Activated CD4-positive, alpha-beta T cell treated with anti-CD3 and anti-CD28 coated beads, Interleukin-2, amount 50 U/mL, for 4 hours (primary cell): ENCODE measurements around the gene KHNYN.
"Not testable (repeated sequence)": the region's sequence is repeated elsewhere in the genome, so short reads cannot be mapped to it uniquely, and the experiment has no call there.

Experiments used
- DNase-seq, 2 experiments: peaks; one replicate each; pipeline ENCODE4 v3.0.0-alpha.2; 2020

Gene KHNYN

DNA sequence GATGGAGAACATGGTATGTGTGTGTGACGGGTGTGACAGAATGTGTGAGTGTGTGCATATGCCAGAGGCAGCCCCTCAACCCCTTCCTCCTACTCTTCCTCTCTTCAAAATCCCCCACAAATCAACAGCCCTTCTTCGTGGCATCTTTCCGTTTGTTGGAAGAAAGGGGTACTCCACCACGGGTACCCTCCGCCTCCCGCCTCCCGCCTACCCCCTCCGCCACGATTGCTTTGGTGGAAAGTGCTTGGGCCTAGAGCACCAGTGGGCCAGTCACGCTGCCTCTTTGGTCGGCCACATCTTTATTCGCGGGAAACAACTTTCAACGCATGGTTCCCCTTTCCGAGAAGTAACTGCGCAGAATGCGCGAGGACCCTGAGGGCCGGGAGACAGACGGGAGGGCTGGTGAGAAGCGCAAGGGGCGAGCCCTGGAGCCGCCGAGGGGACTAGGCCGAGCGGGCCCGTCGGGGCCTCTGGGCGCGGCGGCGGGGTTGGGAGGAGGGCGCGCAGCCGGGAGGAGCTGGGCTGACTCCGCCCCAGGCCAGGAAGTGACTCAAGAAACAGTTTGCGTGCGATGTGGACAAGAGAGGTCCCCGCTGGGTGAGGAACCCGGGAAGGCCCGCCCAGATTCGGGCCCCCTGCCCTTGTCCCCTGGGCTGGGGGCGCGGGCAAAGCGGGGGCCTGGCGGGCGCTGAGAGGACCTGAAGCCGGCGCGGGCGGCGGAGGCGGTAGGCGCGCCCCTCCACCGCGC, at the start of gene KHNYN, which contains the start of gene CBLN3:
KHNYN (plus strand) TSS at position 560 of the 748 bp plus-strand sequence. CDS start 777 bp downstream, outside the sequence.
CBLN3 (minus strand) TSS at position 274 of the 748 bp plus-strand sequence. CDS start 614 bp downstream, outside the sequence.
- DNase-seq = peak; percentile 82

DNA sequence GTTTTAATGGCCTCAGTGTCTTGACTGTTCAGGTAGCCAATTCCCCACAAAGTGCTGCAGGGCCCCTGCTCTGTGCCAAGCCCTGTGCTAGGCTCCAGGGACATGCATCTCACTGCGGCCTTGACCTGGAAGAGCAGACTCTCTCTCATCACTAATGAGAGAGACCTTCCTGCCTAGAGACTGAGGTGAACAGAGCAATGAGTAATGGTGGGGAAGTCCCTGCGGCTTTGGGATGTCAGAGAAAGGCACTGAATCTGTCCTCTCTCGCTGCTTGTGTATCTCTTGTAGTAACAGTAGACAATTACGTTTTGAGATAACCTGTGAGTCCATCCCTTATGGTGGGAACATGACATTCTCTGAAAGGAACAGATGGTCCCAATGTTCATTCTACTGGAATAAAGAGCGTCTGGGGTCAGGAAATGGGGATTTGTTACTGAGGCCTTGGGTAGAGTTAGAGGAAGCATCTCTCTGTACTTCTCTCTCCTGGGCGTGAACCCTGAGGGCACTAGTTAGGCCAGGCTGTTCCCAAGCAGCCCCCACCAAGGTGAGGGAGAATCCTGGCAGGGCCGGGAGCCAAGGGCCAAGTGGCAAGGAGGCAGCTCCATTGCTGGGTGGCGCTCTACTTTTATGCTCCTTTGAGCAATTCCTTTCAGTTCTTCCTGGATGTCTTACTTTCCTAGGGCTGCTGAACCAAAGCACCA, 48.2 kb upstream of the KHNYN start:
- no peak for DNase-seq

DNA sequence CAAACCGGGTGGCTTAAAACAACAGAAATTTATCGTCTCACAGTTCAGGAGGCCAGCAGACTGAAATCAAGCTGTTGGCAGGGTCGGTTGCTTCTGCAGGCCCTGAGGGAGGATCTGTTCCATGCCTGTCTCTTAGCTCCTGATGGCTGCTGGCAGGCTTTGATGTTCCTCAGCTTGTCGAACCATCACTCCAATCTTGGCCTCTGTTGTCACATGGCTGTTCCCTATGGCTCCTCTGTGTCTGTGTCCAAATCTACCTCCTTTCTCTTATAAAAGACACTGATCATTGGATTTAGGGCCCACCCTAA, 47.7 kb upstream of the KHNYN start:
- DNase-seq = no peak

DNA sequence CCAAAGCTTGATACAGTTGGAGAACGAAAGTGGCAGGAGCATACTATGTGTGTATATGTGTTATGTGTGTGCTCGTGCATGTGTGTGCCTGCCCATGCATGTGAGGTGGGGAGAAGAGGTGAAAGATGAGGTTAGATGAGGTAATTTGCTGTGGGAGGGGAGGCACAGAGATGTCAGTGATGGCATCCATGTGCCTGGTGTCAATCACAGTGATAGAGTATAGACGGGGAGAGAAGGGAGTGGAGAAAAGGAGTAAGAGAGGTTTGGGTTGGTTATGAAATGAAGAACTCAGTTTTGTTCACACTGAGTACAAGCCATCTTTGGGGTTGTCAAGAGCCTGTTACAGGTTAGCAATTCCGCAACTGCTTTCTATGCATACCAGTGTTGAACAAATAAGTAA, 45.6 kb upstream of the KHNYN start:
- DNase-seq = no peak

DNA sequence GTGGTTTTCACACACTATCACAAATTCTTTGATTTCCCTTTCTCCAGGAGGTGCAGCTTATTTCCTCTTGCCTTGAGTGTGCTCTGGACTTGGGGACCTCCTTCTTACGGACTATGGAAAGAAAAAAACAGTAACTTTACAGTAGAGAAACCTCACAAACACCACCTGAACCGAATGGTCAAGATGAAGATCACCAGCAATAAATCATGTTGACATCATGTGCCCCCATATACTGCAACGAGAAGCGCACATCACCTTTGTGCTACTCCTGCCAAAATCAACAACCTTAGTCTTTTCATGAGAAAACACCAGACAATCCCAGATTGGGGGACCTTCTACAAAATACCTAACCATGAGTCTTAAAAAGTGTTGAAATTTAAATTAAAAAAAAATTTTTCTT, 44.2 kb upstream of the KHNYN start:
- no peak for DNase-seq

DNA sequence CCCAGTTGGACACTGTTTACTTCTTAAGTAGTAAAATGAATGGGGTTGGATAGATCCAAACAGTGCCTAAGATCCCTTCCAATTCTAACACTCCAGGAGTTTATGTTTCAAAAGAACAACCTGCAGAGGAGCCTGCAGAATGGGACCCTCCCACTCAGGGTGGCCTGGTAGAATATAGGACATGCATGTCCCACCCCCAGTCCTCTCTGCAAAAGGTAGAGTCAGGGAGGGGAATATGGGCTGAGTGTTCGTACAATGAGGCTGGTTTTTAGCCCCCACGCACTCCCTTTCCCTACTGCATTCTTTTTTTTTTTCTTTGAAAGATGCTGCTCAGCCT, 42.8 kb upstream of the KHNYN start:
- DNase-seq = no peak

DNA sequence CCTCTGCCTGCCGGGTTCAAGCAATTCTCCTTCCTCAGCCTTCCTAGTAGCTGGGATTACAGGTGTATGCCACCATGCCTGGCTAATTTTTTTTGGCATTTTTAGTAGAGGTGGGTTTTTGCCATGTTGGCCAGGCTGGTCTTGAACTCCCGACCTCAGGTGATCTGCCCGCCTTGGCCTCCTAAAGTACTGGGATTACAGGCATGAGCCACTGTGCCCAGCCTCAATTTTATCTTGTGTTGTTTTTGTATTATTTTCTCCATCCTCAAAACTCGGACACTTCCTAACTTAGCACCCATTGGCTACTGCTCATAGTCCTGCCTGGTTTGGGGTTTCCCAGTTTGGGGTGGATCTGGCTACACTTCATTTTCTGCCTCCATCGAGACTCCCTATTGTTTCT, 42.2 kb upstream of the KHNYN start:
- DNase-seq = not testable (repeated sequence)

DNA sequence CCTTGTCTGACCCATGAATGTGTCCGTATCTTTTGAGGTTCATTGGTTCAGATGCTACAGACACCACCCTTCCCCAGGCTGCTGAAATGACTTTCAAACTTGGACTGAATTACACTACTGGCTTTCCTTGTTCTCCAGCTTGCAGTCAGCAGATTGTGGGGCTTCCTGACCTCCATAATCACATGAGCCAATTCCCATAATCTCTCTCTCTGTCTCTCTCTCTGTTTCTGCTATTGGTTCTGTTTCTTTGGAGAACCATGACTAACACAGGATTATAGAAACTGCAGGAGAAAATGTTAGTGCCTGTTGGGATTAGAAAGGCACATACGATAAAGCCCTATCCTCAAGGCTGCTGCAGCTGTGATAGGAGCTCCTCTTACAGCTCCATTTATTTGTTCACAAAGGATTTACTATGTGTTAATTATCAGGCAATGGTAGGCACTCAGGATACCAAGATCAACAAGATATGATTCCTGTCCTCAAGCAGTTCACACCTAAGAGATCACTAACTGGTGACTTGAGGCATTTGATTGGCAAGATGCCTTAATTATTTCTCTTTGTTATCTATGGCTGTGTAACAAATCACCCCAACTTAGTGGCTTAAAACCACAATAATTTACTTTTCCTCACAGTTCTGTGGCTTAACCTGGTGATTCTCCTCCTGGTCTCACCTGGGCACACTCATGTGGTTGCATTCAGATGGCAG, 41.1 kb upstream of the KHNYN start:
- DNase-seq = no peak

DNA sequence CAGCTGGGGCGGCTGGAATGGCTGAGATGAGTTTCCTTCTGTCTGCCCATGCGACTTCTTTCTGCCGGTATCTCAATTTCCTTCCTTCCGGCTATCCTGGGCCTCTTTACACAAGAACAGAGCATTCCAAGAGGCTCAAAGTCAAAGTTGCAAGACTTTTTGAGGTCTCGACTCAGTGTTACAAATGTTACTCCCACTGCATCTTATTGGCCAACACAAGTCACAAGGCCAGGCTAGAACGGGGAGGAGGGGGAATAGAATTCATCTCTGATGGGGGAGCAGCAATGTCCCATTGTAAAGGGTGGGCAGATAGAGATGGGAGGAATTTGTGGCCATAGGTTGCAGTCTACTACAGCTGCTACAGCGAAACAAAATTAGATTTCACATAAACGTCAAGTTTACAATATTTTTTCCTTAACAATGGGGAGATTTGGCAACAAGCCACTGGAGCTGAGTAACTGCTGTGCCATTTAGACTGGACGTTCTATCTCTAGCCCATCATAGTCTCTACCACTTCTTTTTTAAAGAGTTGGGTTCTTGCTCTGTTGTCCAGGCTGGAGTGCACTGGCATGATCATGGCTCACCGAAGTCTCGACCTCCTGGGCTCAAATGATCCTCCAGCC, 40.4 kb upstream of the KHNYN start:
- no peak for DNase-seq

DNA sequence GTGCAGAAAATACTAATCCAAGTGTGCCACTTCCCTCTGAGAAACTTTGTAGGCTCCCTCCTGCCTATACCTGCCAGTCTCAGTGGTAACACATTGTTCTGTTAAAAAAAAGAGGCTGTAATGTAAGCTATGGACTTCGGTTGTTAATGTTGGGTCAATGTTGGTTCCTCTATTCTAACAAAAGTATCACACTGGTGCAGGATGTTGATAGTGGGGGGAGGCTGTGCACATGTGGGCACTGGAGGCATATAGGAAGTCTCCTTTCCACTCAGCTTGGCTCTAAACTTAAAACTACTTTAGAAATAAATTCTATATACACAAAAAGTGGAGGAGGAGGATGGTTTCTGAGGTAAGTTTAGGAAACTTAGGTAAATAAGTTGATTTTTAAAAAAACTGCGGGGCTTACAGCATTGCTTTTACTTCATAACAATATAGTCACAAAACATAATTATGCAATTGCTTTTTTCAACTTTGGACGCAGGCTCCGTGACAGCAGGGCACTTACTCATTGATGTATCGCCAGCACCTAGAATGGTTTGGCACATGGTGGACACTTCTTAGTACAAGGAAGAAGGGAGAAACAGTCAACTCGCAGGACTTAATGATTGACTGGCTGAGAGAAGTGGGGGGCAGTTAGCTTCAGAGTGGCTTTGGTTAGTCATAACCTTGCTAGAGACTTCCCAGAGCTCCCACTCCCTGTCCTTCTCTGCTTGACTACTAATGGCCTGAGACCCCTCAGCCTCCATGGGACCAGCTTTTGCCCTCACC, 38.9 kb upstream of the KHNYN start:
- no peak for DNase-seq

DNA sequence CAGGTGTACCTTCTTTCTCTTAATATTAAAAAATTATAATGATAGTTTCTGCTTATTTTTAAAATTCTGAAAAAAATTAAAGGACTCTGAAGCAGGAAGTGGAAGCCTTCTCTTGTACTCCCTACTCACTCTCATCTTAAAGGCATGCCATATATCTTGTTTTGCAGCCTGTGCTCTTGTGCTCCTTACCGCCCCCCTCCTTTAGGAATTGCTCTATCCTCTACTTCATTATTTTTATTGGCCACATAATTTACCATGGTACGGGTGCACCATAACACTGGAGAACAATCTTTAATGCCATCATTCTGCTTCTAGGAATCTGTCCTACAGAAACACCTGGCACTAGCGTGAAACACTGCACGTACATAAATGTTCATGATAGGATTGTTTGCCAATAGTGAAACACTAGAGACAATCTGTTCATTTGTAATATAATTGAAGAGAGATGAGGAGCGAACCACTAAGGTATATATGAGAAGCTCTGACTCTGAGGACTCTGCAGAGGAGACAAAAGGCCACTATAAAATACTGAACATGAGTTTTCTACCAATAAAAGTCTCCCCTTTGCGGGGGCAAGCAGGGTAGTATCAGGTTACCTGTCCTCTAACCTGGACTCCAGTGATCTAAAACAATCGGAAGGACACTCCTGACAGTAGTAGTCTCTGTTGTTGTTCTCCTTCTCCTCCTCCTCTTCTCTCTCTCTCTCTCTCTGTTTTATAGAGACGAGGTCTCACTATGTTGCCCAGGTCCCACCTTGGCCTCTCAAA, 37.2 kb upstream of the KHNYN start:
- no peak for DNase-seq

DNA sequence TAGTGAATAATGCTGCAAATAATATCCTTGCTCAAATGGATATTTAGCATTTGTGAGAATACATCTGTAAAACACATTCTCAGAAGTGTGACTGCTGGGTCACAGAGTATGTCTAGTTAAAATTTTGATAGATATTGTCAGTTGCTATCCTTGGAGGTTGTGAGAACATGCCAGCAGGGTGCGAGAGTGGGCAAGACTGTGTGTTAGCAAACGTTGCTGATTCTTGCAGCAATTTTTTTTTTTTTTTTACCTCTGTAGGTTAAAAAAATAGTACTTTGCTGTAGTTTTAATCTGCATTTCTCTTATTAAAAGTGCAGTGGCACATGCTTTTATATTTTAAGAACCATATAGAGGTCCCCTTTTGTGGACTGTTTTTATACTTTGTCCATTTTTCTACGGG, 35.5 kb upstream of the KHNYN start:
- DNase-seq = no peak

DNA sequence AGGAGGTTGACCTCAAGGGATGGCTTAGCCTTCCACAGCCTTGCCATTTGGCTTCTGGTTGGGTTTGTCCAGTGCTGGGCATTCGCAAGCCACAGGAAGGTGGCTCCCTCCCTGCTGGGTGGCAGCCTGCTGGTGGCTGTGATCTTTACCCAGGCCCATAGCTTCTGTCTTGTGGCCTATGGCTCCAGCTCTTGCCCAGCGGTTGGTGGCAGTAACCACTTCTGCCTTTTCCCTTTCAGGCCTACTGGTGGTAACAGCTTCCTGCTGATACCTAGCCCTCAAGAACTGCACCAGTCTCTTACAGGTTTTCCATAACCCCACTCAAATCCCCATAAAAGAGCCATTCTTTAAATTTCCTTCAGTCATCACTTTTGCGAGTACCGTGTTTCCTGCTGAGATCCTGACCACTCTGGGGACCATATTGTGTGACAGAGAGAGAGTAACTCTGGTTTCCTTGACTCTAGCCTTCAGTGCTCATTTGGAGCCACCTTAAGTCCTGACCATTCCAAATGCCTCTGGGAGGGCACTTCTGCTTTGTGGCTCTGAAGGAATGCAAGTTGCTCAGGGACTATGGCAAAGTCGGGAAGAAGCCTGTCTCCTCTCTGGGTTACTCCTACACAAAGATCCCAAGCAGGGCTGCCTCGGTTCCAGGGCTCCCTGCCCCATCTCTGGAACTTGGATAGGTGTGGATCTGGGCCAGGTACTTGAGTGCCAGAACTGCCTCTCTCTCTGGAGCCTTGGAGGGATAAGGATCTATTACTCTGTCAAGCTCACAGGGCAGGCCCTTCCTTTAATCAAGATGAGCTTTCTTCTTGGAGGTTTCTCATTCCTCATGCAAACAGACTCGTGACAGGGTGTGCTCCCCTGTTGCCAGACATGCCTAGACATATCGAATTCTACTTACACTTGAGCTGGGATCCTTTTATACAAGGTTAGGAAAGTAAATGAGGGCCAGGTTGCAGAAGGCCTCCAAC, 33.9 kb upstream of the KHNYN start:
- DNase-seq = no peak

DNA sequence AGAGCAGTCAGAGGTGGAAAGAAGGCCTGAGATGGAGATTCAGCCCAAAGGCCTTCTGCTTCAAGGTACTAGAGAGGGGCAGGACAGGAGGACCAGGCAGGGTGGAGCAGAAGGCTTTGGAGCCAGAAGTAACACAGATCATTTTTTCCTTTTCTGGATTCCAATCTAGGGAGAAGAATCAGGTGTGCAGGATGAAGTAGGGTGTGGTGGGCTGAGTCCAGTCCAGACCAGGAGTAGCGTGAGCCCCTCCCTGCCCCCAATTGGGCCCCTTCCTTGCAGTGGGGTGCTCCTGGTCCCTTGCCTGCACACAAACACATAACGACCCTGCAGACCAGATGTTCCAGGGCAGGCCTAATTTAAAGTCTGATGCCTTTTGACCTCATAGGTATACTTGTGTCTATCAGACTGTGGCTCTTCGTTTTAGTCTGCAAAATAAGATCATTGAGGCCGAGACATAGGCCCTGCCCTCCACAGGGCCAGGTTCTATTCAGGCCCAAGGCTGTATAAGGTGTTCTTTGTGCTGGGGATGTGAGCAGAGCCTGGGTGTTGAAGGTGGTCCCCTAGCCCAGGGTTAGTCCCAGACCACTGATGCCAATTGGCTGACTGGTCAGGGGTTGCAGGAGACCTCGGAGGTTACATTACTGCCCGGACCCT, 32.0 kb upstream of the KHNYN start:
- no peak for DNase-seq

DNA sequence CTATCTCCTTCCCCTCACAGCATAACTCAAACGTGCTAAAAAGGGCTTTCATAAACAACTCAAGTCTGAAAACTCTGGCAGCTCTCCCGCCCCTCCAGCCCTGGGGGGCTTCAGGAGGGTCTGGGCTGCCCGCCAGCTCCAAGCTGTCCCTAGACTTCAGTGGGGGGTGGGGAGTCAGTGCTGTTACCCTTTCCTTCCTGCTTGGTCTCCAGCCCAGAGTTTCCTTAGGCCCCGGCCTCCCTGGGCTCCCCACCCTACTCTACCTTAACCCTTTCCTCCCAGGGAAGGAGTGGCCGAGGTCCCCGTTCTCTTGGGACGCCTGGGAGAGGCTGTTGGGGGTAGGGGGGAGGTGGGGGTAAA, 31.5 kb upstream of the KHNYN start:
- DNase-seq = no peak

DNA sequence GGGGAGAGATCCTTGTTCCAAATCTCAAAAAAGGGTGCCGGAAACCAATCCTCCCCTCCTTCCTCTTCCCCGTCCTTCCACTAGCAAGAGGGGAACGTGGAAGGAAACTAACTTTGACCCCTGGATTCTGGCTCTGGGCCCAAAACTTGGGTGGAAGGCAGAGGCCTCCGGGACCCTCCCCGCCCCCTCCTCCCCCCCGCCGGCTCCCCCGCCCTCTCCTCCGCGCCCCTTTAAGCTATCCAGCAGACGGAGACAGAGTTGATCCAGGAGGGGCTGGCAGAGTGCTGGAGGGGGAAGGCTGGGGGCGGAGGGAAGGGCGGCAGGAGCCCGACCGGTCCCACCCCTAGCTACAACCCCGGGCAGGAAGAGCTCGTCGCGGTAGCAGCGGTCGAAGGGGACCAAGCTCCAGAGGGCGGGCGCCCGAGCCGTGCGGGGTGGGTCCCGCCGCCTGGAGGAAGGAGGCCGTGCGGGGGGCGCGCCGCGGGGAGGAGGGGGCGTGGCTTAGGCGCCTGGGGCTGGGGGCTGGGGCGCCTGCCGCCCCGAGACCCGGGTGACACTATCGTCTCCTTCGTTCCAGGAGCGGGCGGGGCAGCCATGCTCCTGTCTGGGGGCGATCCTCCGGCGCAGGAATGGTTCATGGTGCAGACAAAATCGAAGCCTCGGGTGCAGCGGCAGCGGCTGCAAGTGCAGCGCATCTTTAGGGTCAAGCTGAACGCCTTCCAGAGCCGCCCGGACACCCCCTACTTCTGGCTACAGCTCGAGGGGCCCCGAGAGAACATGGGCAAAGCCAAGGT, 30.9 kb upstream of the KHNYN start, which contains the start of gene NYNRIN:
NYNRIN (plus strand) TSS at position 351 of the 794 bp plus-strand sequence; CDS start at position 595, 244 bp downstream.
- DNase-seq = peak in 1 of 2 experiments; percentile 18

DNA sequence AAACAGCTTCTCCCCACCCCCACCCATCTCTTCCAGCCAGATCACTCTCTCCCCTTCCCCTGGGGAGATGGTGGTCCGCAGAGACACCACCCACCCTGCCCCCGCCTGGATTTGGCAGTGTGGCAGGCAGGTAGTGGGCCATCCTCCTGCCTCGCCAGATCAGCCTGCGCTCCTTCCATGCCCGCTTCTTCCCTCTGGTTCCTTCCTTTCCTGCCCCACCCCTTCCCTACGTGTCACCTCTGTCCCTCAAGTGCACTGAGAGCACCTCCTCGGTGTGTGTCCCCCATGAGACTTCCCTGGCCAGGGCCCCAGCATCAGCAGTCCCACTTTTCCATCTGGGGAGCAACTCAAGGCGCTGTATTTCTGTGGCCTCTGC, 30.3 kb upstream of the KHNYN start:
- no peak for DNase-seq

DNA sequence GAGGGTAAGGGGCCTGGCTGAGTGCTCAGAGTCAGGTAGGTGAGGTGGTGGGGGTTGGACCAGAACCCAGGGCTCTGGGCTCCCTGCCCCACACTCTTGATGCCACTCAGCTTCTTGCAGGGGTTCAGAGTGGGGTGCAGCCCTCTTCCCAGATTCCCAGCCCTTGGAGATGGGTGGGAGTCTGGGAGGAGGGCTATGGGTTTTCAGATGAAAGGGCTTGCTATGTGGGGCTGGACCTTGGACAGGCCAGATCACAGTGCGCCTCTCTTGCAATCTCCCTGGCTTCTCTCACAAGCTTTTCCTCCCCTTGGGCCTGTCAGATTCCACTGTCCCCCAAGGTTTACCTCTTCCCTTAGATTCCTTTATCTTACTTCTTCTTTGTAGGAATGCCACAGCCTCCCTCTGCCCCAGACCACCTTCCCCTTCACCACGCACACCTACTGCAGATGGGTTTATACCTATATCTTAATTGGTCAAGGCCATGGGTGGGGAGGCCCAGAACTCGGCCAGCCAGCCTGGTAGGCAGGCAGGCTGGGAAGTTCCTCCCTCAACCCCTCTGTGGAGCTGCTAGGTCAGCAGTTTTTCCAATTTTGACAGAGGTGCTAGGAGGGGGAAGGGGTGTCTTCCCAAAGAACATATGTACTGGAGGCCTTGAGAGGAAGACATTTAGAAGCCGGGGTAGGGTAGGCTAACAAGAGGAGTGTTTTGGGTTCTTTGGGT, 29.6 kb upstream of the KHNYN start:
- DNase-seq = no peak
